ENCODE data around the gene TRIM15.

DNA sequence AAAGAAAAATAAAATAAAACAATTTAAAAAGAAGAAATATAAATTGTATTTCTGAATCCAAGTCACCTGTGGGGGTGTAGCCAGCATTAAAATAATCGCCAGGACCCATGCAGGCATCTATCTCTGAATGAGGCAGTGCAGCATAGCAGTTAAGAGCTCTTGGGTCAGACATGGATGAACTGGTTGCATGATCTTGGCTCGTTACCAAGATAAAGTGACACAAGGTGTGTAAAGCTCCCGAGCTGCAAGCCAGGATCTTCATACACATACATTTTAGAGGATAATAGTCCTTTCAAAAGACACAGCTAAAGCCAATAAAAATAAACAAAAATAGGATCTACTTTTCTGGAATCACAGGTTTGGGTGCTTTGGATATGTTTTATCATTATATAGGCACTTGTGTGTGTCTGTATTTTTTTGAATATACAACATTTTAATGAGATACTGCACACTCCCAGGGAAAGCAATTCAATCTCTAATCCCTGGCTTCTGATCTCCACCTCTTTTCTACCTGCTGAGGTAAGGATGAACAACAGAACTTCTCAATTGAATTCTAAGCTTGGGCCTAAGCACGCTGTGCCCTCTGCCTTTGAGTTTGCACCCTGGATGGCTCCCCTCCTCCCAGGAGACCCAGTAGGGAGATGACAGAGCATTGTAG is 11.2 kb upstream of the TRIM15 start:
- TF ChIP-seq CTCF (conservative IDR thresholded peaks at IDR 0.05; ENCODE audit: low read depth, low read length), result no peak
- TF ChIP-seq EZH2 (IDR thresholded peaks at IDR 0.05; ENCODE audit: low read length, unreplicated experiment), result no peak

Data from PC-3 (cell line).